T-helper 1 cell treated with Interleukin-12 subunit alpha and Interleukin-12 subunit beta and Interleukin-4 antibody, amounts not matched to agents 30 μg/mL and 1 μg/mL, for 36 hours (primary cell): ENCODE results near the gene SIK2.

ENCODE experiments used
- H3K27ac Mint-ChIP-seq: one replicate; pipeline ENCODE4 v1.8.0; 2021; ENCODE audit warnings: mild to moderate bottlenecking, mixed read lengths
- H3K27me3 Mint-ChIP-seq: one replicate; pipeline ENCODE4 v1.8.0; 2021; ENCODE audit warnings: low read depth, mixed read lengths
- H3K36me3 Mint-ChIP-seq: one replicate; pipeline ENCODE4 v1.8.0; 2021; ENCODE audit warnings: low read depth, mixed read lengths
- H3K4me1 Mint-ChIP-seq: one replicate; pipeline ENCODE4 v1.8.0; 2021; ENCODE audit warnings: low read depth, mixed read lengths
- H3K4me3 Mint-ChIP-seq: one replicate; pipeline ENCODE4 v1.8.0; 2021; ENCODE audit warnings: mild to moderate bottlenecking, moderate library complexity, mixed read lengths
- H3K9me3 Mint-ChIP-seq: one replicate; pipeline ENCODE4 v1.8.0; 2021; ENCODE audit warnings: mixed read lengths

Gene SIK2

DNA sequence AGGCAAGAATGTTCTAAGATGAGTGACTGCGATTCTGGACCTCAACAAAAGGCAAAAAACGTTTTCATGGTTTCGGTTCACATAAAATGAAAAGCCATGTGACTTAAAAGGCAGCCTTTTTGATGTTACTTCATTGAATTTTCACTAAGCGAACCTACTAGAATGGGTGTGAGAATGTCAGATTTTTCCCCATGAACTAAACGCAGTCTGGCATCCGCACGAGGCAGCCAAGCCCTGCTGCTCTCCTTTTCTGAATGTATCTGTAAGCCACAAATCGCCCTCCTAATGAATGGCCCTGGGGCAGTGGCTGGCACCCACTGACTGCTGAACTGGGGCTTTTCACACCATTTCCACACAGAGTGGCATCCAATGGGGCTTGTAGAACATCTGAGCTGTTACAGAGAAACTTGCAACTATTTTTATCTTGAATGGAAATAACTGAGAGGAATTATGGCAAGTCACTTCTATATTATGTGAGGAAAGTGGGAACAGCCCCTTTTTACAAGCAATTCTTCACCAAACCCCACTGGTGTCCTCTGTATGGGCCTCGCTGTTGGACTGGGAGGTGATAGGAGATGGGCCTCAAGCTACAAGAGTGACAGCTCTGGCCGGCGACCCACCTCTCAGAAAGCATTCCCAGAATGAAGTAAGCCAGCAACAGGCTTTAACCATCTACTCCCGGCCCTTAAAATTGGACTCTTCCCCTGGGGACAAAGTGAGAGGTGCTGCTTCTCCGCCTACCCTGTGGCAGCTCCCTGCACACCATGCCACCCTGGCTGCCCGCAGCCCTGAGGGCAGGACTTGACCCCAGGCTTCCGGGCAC, 134.6 kb downstream of the SIK2 start:
- H3K36me3 Mint-ChIP-seq = peaks cover 11% of the 10 kb centered on the region
- H3K4me3 Mint-ChIP-seq = no peak overlapping the region
- peaks cover 1% of the 10 kb centered on the region for H3K4me1 Mint-ChIP-seq
- no peak overlapping the region for H3K27ac Mint-ChIP-seq
- no peaks in the 10 kb centered on the region for H3K27me3 Mint-ChIP-seq
- H3K9me3 Mint-ChIP-seq = no peaks in the 10 kb centered on the region

DNA sequence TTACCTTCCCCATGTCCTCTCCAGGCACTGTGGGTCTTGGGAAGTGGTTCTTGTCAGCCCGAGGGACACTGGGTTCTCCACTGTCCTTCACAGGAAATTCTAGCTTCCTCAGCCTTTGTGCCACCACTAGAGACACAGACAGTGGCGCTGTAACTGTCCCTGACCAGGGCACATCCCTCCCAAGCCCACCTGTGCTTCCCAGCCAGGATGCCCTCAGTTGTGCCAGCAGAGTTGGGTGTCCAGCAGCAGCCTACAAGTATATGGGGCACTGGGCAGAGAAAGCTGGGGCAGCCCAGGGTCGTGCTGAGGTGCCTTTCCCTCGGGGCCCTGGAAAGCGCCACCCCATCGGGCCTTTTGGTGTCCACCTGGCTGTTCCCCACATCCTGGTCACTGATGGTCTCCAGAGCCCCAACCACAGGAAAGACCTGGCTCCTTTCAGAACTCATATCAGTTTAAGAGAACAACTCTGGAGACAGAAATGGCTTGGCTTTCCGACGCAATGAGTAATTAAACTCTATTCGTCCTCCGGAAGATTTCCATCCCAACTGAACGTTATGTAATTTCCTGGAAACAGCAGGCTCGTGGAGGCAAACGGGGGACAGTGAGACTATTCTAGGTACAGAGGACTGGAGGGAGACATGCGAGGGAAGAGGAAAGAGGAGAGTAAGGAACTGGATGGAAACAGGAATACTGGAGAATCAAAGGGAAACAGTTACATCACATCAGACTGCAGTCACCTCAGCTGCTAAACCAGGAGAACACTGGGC, 135.4 kb downstream of the SIK2 start:
- Mint-ChIP-seq H3K27me3 (no peaks in the 10 kb centered on the region), H3K36me3 (peaks cover 13% of the 10 kb centered on the region), H3K4me1 (peaks cover 1% of the 10 kb centered on the region), H3K9me3 (no peaks in the 10 kb centered on the region), H3K4me3 (no peak overlapping the region), H3K27ac (no peak overlapping the region)

DNA sequence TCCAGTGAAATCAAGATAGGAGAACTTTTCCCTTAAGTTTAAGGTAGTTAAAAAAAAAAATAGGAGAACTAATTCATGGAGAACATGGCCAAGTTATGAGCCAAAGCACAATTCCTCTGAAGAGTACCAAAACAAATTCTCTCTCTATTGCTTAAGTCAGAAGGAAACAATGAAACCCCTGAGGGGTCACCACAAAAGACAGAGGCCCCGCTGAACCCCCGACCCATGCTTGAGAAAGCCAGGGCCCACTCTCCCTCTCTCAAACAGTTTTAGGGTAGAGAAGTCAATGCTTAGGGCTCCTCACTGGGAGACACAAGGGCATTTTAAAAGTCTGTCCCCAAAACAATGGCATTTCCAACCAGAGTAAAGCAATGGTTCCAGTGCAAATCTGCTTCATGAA, 137.1 kb downstream of the SIK2 start:
- no peak overlapping the region for H3K4me3 Mint-ChIP-seq
- H3K36me3 Mint-ChIP-seq = peaks cover 21% of the 10 kb centered on the region
- H3K4me1 Mint-ChIP-seq = peaks cover 1% of the 10 kb centered on the region
- H3K27ac Mint-ChIP-seq = no peak overlapping the region
- H3K27me3 Mint-ChIP-seq = no peaks in the 10 kb centered on the region
- H3K9me3 Mint-ChIP-seq = no peaks in the 10 kb centered on the region

DNA sequence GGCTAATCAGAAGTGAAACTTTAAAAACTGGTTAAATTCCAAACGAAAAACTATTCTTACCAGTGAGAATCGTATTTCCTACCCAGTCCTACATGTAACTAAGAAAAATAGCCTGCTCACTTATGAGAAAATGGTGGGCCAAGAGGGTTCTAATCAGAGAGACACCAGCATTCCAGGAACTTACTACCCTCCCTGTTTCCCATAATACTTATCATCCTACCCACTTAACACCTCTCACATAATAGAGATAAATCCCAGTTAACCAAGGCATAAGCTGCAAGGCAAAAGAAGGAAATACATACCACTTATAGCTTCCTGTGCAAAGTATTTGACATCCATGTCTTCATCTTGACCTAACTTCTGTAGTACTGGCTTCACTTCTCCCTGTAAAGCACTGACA, 139.5 kb downstream of the SIK2 start:
- no peak overlapping the region for H3K4me3 Mint-ChIP-seq
- H3K36me3 Mint-ChIP-seq = peaks cover 38% of the 10 kb centered on the region
- H3K9me3 Mint-ChIP-seq = no peaks in the 10 kb centered on the region
- H3K27me3 Mint-ChIP-seq = no peaks in the 10 kb centered on the region
- H3K27ac Mint-ChIP-seq = no peak overlapping the region
- peaks cover 2% of the 10 kb centered on the region for H3K4me1 Mint-ChIP-seq

DNA sequence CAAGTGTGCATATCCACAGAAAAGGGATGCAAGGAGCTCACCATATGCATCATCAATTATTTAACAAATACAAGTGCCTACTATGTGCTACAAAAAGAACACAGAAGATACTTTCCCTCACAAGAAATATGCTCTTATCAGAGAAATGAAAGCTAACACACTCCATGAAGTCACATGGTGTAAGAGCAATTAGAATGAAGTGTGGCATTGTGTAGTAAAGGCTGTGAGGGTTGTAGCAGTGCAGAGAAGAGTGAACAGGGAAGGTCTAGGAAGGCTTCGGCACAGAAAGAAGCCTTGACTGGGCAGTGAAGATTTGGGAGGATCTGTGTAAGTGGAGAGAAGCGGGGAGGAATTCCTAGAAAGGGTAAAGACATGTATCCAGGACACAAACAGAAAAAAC, 141.5 kb downstream of the SIK2 start:
- Mint-ChIP-seq H3K27me3 (no peaks in the 10 kb centered on the region), H3K4me3 (no peak overlapping the region), H3K36me3 (peaks cover 51% of the 10 kb centered on the region), H3K9me3 (no peaks in the 10 kb centered on the region), H3K27ac (no peak overlapping the region), H3K4me1 (peaks cover 3% of the 10 kb centered on the region)

DNA sequence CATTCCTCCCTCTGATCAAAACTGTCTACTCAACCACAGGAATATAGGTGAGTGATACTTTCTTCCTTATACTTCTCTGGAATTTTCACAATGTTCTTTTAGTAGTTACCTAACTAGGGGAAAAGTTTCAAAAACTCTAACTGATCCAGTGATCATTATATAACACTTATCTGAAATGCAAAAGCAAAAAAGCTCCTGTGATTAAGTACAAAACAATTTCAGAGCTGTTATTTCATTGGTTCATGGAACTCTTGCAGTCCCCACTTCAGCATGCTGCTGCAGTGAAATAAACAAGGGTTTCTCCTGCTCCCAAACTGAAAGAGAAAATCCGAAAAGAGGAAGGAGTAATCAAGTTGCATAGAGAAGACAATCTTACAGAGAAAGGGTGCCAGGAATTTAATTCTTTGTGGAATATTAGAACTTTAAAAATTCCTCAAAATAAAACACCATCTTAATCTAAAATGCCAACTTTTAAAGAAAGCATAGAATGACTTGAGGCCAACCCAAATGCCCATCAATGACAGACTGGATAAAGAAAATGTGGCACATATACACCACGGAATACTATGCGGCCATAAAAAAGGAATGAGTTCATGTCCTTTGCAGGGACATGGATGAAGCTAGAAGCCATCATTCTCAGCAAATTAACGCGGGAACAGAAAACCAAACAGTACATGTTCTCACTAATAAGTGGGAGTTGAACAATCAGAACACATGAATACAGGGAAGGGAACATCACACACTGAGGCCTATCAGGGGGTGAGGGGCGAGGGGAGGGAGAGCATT, 143.7 kb downstream of the SIK2 start:
- H3K27ac Mint-ChIP-seq = no peak overlapping the region
- H3K9me3 Mint-ChIP-seq = no peaks in the 10 kb centered on the region
- H3K36me3 Mint-ChIP-seq = peaks cover 62% of the 10 kb centered on the region
- H3K4me1 Mint-ChIP-seq = peaks cover 2% of the 10 kb centered on the region
- no peak overlapping the region for H3K4me3 Mint-ChIP-seq
- H3K27me3 Mint-ChIP-seq = no peaks in the 10 kb centered on the region

DNA sequence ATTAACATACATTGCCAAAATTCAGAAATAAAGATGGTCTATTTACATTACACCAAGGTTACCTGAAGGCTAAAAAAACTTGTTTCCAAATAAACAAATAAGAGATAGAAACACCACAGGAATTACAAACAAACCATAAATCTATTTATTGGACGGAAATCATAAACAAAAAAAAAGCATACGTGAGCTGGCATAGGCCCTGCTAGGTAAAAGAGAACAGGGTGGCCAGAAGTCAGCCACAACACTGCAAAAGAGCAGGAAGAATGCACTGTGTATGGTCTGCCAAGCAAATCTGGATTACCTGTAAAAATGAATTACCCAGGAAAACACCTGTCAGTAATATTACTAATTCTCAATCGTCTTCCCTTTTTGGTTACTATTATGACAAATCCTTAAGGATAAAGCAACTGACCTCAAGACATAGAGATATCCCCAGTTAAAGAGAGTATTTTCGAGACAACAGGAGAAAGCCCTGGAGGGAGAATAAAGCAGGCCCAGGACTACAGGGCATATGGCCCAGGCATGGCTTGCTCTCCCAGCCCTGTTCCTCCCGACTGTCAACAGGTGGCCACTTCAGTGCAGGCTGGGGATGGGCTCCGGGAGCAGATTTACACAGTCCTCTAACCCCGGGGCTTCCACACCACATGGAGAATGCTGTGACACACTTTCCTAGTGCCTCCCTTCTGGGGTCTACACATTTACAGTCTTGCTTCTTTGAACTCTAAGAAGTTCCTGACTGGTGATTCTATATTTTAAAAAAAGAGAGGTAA, 146.0 kb downstream of the SIK2 start:
- H3K27ac Mint-ChIP-seq = no peak overlapping the region
- no peaks in the 10 kb centered on the region for H3K27me3 Mint-ChIP-seq
- H3K4me1 Mint-ChIP-seq = peaks cover 2% of the 10 kb centered on the region
- H3K36me3 Mint-ChIP-seq = peaks cover 54% of the 10 kb centered on the region
- no peak overlapping the region for H3K4me3 Mint-ChIP-seq
- no peaks in the 10 kb centered on the region for H3K9me3 Mint-ChIP-seq

DNA sequence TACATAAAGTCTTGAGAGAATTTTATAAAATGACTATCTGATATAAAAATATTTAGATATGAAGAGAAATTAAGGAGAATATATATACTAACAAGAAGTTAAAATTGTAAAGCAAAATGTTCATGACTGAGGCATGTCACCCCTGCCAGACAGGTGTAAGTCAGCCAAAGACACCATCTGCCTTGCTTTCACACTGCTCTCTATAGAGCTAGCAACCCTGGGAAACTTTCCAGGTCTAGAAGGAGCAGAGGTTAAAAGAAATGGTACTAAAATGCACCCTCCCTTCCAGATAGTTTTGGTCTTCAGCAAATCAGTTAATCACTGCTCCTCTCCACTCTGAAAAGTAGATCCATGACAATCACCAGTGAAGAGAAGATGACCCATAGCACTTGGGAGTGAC, 147.4 kb downstream of the SIK2 start:
- H3K27ac Mint-ChIP-seq = no peak overlapping the region
- H3K4me1 Mint-ChIP-seq = peaks cover 2% of the 10 kb centered on the region
- no peaks in the 10 kb centered on the region for H3K27me3 Mint-ChIP-seq
- peaks cover 48% of the 10 kb centered on the region for H3K36me3 Mint-ChIP-seq
- H3K9me3 Mint-ChIP-seq = no peaks in the 10 kb centered on the region
- no peak overlapping the region for H3K4me3 Mint-ChIP-seq

DNA sequence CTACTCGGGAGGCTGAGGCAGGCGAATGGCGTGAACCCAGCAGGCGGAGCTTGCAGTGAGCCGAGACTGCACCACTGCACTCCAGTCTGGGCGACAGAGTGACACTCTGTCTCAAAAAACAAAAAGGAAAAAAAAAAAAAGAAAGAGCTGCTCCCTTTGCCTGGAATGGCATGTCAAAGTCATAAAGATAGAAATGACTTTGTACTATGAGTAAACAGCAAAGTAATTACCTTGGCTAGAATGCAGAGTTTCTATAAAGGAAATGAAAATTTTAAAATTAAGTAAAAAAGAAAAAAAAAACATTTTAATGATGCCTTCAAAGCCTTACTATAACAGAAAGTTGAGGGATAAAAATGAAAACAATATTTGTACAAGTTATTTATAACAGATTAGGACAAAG, 153.8 kb downstream of the SIK2 start:
- Mint-ChIP-seq H3K9me3 (no peaks in the 10 kb centered on the region), H3K4me1 (no peaks in the 10 kb centered on the region), H3K4me3 (no peak overlapping the region), H3K27ac (no peak overlapping the region), H3K36me3 (peaks cover 32% of the 10 kb centered on the region), H3K27me3 (no peaks in the 10 kb centered on the region)

DNA sequence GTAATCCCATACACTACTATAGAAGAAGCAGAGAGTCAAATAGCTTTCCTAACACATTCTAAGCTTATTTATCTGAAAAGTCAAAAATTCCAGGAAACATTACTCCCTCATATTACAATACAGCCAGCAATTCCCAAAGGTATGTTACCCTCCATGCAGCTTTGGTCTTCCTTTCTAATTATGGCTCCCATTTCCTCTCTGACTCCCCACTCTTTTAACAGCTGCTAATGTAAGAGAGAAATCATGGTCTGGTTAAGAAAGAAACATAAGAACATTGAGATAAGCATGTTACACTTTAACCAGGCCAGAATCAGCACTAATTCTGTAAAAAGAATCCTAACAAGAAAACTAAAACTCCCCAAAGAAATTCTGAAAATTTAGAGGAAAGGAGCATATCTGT, 157.1 kb downstream of the SIK2 start:
- Mint-ChIP-seq H3K27ac (no peak overlapping the region), H3K4me3 (no peak overlapping the region), H3K9me3 (no peaks in the 10 kb centered on the region), H3K27me3 (no peaks in the 10 kb centered on the region), H3K4me1 (peaks cover 13% of the 10 kb centered on the region), H3K36me3 (peaks cover 40% of the 10 kb centered on the region)

DNA sequence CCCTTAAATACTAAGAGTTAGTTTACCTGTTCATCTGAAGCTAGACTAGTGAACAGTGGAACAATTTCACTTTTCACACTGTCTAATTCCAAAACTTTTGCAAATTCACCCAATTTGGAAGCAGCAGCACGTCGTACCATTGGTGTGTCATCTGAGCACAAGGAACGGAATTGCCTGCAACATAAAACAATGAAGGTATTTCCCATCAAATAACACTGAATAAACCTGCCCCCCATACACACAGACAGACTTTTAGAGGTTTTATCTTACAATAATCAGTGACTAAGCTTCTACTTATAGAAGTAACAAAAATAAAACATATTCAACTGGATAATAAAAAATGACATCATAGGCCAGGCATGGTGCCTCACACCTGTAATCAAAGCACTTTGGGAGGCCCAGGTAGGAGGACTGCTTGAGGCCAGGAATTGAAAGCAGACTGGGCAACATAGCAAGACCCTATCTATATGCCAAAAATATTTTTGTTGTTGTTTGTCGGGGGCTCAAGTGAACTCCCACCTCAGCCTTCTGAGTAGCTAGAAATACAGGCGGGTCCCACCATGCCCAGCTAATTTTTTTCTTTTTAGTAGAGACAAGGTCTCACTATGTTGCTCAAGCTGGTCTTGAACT, 157.6 kb downstream of the SIK2 start:
- peaks cover 45% of the 10 kb centered on the region for H3K36me3 Mint-ChIP-seq
- no peaks in the 10 kb centered on the region for H3K9me3 Mint-ChIP-seq
- H3K27me3 Mint-ChIP-seq = no peaks in the 10 kb centered on the region
- peaks cover 18% of the 10 kb centered on the region for H3K4me1 Mint-ChIP-seq
- no peak overlapping the region for H3K4me3 Mint-ChIP-seq
- no peak overlapping the region for H3K27ac Mint-ChIP-seq

DNA sequence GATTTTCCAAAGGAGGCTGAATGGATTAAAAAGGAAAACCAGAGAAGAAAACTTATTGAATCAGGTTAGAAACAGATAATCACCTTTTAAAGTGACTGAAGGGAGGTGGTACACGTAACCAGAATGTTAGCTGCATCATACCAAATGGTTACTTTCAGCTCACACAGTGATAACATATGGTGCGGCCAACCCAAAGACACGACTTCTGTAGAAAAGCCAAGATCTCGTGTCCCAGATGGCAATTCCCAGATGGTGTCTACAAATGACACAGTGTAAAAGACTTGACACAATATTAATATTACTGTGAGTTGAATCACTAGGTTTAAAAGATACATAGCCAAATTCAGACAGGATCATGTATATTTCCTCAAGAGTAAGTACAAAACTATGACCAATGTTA, 158.8 kb downstream of the SIK2 start:
- Mint-ChIP-seq H3K4me3 (no peak overlapping the region), H3K27me3 (no peaks in the 10 kb centered on the region)

DNA sequence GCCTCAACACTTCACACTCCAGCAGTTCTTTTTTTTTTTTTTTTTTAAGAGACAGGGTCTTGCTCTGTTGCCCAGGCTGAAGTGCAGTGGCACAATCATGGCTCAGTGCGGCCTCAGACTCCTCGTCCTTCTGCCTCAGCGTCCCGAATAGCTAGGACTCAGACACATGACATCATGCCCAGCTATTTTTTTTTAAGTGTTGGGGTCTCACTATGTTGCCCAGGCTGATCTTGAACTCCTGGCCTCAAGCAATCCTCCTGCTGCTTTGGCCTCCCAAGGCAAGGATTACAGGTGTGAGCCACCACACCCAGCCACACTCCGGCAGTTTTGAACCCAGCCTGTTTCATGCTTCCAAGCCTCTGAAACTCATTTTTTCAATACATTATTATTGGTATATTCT, 160.3 kb downstream of the SIK2 start:
- Mint-ChIP-seq H3K36me3 (peaks cover 49% of the 10 kb centered on the region), H3K27ac (no peak overlapping the region), H3K4me1 (peaks cover 30% of the 10 kb centered on the region), H3K4me3 (no peak overlapping the region), H3K9me3 (no peaks in the 10 kb centered on the region), H3K27me3 (no peaks in the 10 kb centered on the region)

More for the DNA sequence above, 158.8 kb downstream of the SIK2 start:
- no peak overlapping the region for H3K27ac Mint-ChIP-seq
- peaks cover 50% of the 10 kb centered on the region for H3K36me3 Mint-ChIP-seq
- peaks cover 23% of the 10 kb centered on the region for H3K4me1 Mint-ChIP-seq
- no peaks in the 10 kb centered on the region for H3K9me3 Mint-ChIP-seq
